K562 (cell line): ENCODE results near the gene TRAF3. TPM values are rescaled to one million over a fixed set of nuclear protein-coding genes. Genes with fewer than 3 reads are reported as not detected.

Experiments
- ATAC-seq: fragments of 200-7000 bp; cut with Tn5 transposase; 3 replicates; pipeline ENCODE4 v1.9.1; 2020; ENCODE audit warnings: moderate library complexity
- BruUV-seq: library from RNA; stranded (reverse); fragments of 400-500 nt; replicated peaks from 2 replicates; lab custom pipeline; 2021; lab: Mats Ljungman, UMichigan
- CTCF ChIA-PET: fragments of 300-600 bp; formaldehyde crosslinking; extraction: SDS; loops from one replicate; lab custom pipeline; 2021; ENCODE audit warnings: low intra/inter-chr PET ratio; lab: Yijun Ruan, JAX
- POLR2A ChIA-PET: fragments of 300-600, 350-650 bp; sonication (Branson Sonifier 250); formaldehyde crosslinking; extraction: SDS; loops from one replicate; lab custom pipeline; 2021; ENCODE audit warnings: antibody characterized with exemption, inconsistent platforms; lab: Yijun Ruan, JAX
- DNase-seq, 4 experiments: peaks; one replicate each; pipeline versions ENCODE4 v3.0.0 to v3.0.0-alpha.2; 2011 to 2018; ENCODE audit warnings: low spot score in 3 of 4, mixed read lengths in 3 of 4; ENCODE audit errors: extremely low read depth in 1 of 4
- FAIRE-seq: peaks from 2 replicates; lab custom pipeline; 2011; peaks lifted over from hg19 to GRCh38; lab: Jason Lieb, UNC
- H2AFZ ChIP-seq: 2 replicates; pipeline ENCODE4 v1.6.0; 2011; ENCODE audit warnings: low read depth, low read length, control low read depth, inconsistent platforms
- H3K27ac ChIP-seq: fragments of 200-600 bp; 3 replicates; pipeline ENCODE4 v1.8.0; 2011; ENCODE audit warnings: low read depth, mild to moderate bottlenecking, control low read depth, inconsistent platforms, low read length, moderate library complexity, mixed read lengths; ENCODE audit errors: extremely low read depth
- H3K27me3 ChIP-seq, 2 experiments: fragments of 300-600 bp in 1 of 2; 2 replicates in 1 of 2; 3 replicates in 1 of 2; pipeline versions ENCODE4 v1.6.0 to v1.8.0; 2011; ENCODE audit warnings: inconsistent platforms in 2 of 2, low read length in 2 of 2, mild to moderate bottlenecking in 1 of 2, mixed read lengths in 1 of 2, moderate library complexity in 1 of 2; ENCODE audit not compliant: control insufficient read depth in 2 of 2, insufficient read depth in 2 of 2
- H3K36me3 ChIP-seq: fragments of 300-600 bp; 3 replicates; pipeline ENCODE4 v1.8.0; 2011; ENCODE audit warnings: mild to moderate bottlenecking, low read length, inconsistent platforms; ENCODE audit not compliant: control insufficient read depth, insufficient read depth
- H3K4me1 ChIP-seq, 2 experiments: fragments of 200-600 bp in 1 of 2; replicated peaks in 1 of 2; 2 replicates in 1 of 2; 3 replicates in 1 of 2; pipeline versions ENCODE4 v1.5.1 to v1.8.0; 2011; ENCODE audit warnings: inconsistent platforms in 2 of 2, low read length in 2 of 2, mild to moderate bottlenecking in 1 of 2, mixed read lengths in 1 of 2, moderate library complexity in 1 of 2; ENCODE audit not compliant: control insufficient read depth in 2 of 2, insufficient read depth in 2 of 2
- H3K4me2 ChIP-seq: 2 replicates; pipeline ENCODE4 v1.6.1; 2011; ENCODE audit warnings: low read length, control low read depth, inconsistent platforms, mixed read lengths; ENCODE audit not compliant: insufficient read depth
- H3K4me3 ChIP-seq: fragments of 200-600 bp; sonication (generic), shearing (Covaris generic); 2 replicates; pipeline ENCODE4 v1.5.1; 2016; ENCODE audit warnings: control low read depth, inconsistent platforms
- H3K79me2 ChIP-seq: fragments of 200-600 bp; 3 replicates; pipeline ENCODE4 v1.8.0; 2011; ENCODE audit warnings: low read length, inconsistent platforms; ENCODE audit not compliant: control insufficient read depth, insufficient read depth
- H3K9ac ChIP-seq, 2 experiments: 2 replicates each; pipeline versions ENCODE4 v1.6.0 to v1.6.1; 2011; ENCODE audit warnings: low read depth in 2 of 2, low read length in 2 of 2, control low read depth in 1 of 2, inconsistent platforms in 1 of 2, mild to moderate bottlenecking in 1 of 2, mixed read lengths in 1 of 2; ENCODE audit not compliant: insufficient read depth in 1 of 2
- H3K9me1 ChIP-seq: one replicate; pipeline ENCODE4 v1.6.0; 2011; ENCODE audit warnings: inconsistent platforms, mild to moderate bottlenecking, low read length, moderate library complexity; ENCODE audit not compliant: control insufficient read depth, insufficient read depth
- H3K9me3 ChIP-seq: replicated peaks from 2 replicates; pipeline ENCODE4 v1.5.1; 2011; ENCODE audit warnings: low read depth, low read length, inconsistent platforms; ENCODE audit not compliant: control insufficient read depth, insufficient read depth
- H4K20me1 ChIP-seq: replicated peaks from 2 replicates; pipeline ENCODE4 v1.6.1; 2011; ENCODE audit warnings: low read length, inconsistent platforms, mixed read lengths; ENCODE audit not compliant: control insufficient read depth, insufficient read depth
- STAT6 ChIP-seq: sonication (generic); formaldehyde crosslinking; IDR thresholded peaks from 2 replicates; pipeline ENCODE4 v1.8.1; 2023; ENCODE audit warnings: mild to moderate bottlenecking, missing genetic modification reagents
- TAL1 ChIP-seq: fragments of 450-650 bp; IDR thresholded peaks from 2 replicates; pipeline ENCODE4 v1.6.1; 2016; ENCODE audit warnings: mild to moderate bottlenecking
- ZNF584 ChIP-seq: fragments of 200-800 bp; sonication (Bioruptor generic); IDR thresholded peaks from 2 replicates; pipeline ENCODE4 v1.6.1; 2016; ENCODE audit warnings: low read depth, mild to moderate bottlenecking, missing genetic modification characterization, missing compliant biosample characterization
- WGBS: fragments of 100-300 bp; shearing (Covaris generic); methylation state at CpG from one replicate; pipeline ENCODE4 v1.1.6; 2016; ENCODE audit warnings: low coverage, mixed read lengths; ENCODE audit not compliant: insufficient coverage; ENCODE audit errors: missing lambda C conversion rate; 5-methylcytosine and 5-hydroxymethylcytosine counted together
- in situ Hi-C: fragments of 300-500 bp; cut with MboI; formaldehyde crosslinking; loops from 4 replicates; pipeline ENCODE4 v1.15.0; 2018; ENCODE audit warnings: inconsistent platforms, mixed read lengths
- intact Hi-C: fragments of 100-400 bp; cut with micrococcal nuclease; formaldehyde crosslinking; loops from 2 replicates; pipeline ENCODE4 v1.14.2; 2022
- polyA plus RNA-seq, 8 experiments: library from polyadenylated mRNA; depleted of rRNA in 4 of 8; stranded (reverse) in 5 of 8; unstranded in 3 of 8; fragments of >200 nt; fragmentation: Nextera tagmentation in 2 of 8; fragmentation: Illumina TruSeq in 1 of 8; extraction: Ambion mirVana in 2 of 8; extraction: Trizol in 1 of 8; gene quantifications; 2 replicates each; pipeline versions ENCODE4 v1.2.1 to v1.2.3, GENCODE V29; 2011 to 2014; ENCODE audit warnings: inconsistent platforms in 1 of 8, missing spikeins in 1 of 8
- total RNA-seq, 7 experiments: library from RNA; depleted of rRNA in 6 of 7; stranded (reverse); fragments of >200 nt in 6 of 7; fragmentation: Illumina TruSeq in 2 of 7; extraction: Trizol in 2 of 7; gene quantifications; 2 replicates each; pipeline versions ENCODE4 v1.2.1 to v1.2.3, GENCODE V29; 2011 to 2021; ENCODE audit warnings: low replicate concordance in 1 of 7

The TRAF3 gene
- total and polyA plus RNA-seq, 9 of the 15 experiments (the other 6 are each of a cell fraction or from before 2014, with no cell fraction given) = 0.52 to 21.3 (median 9.9) TPM

GRCh38 chr14:102873546-102874061 lies 96.4 kb downstream of the TRAF3 start:
- ATAC-seq = no peak
- H4K20me1 ChIP-seq = no peaks in the 10 kb centered on the region
- ChIA-PET CTCF (no interaction called here), POLR2A (interaction anchor here (0.9 kb wide), 1 partner anchor 28 kb away, joined by 3 read pairs; no protein-coding TSS in a partner anchor)
- no peak overlapping the region; a peak in 1 of 4 replicates for H3K9ac ChIP-seq
- H3K79me2 ChIP-seq = no peaks in the 10 kb centered on the region
- no peak overlapping the region for H3K27ac ChIP-seq
- no peaks in the 10 kb centered on the region for H3K27me3 ChIP-seq
- no TSS peak for BruUV-seq
- no peak overlapping the region for H3K4me3 ChIP-seq
- intact Hi-C loops (no loop called here), in situ Hi-C loops (no loop called here)
- no peaks in the 10 kb centered on the region for H3K9me1 ChIP-seq
- H3K4me2 ChIP-seq = no peak overlapping the region
- H2AFZ ChIP-seq = no peak overlapping the region
- TF ChIP-seq STAT6 (CRISPR knock-in tag) (no peak), ZNF584 (CRISPR knock-in tag) (no peak), TAL1 (0 out of 2 replicates have a peak, but pooled peaks have one; percentile 8)
- H3K9me3 ChIP-seq = no peaks in the 10 kb centered on the region
- H3K4me1 ChIP-seq = peaks cover 0 to 3% of the 10 kb centered on the region in 2 experiments; a peak in 2 of 5 replicates
- WGBS = 59% methylated on average over 5 of the region's 7 CpGs
- H3K36me3 ChIP-seq = peaks cover 49% of the 10 kb centered on the region
- FAIRE-seq = no peak
- DNase-seq = no peak
